GM04503 (cell line): ENCODE results near the gene CRAMP1.
"Not testable (repeated sequence)": the region's sequence is repeated elsewhere in the genome, so short reads cannot be mapped to it uniquely, and the experiment has no call there.

ENCODE experiments used
- DNase-seq: peaks from one replicate; pipeline ENCODE4 v3.0.0-alpha.2; 2012; ENCODE audit warnings: low read depth

CRAMP1 gene

GRCh38 chr16:1710811-1711507 is 98.8 kb downstream of the CRAMP1 start:
- no peak for DNase-seq

- DNase-seq: no peak
Observed at GRCh38 chr16:1712791-1713261, 100.7 kb downstream of the CRAMP1 start.

- no peak for DNase-seq
Observed at GRCh38 chr16:1713331-1713730, 101.2 kb downstream of the CRAMP1 start.

GRCh38 chr16:1713933-1714332 is 101.8 kb downstream of the CRAMP1 start:
- DNase-seq: no peak

GRCh38 chr16:1715220-1715619 is 103.1 kb downstream of the CRAMP1 start:
- no peak for DNase-seq

- not testable (repeated sequence) for DNase-seq
Observed at GRCh38 chr16:1718236-1718635, 106.1 kb downstream of the CRAMP1 start.

GRCh38 chr16:1719559-1720229 is 107.5 kb downstream of the CRAMP1 start:
- DNase-seq: not testable (repeated sequence)

- no peak for DNase-seq
Observed at GRCh38 chr16:1721372-1721771, 109.2 kb downstream of the CRAMP1 start.

GRCh38 chr16:1723450-1724147 is 111.4 kb downstream of the CRAMP1 start:
- no peak for DNase-seq

GRCh38 chr16:1724491-1724890 is 112.3 kb downstream of the CRAMP1 start:
- DNase-seq: no peak

GRCh38 chr16:1726661-1727502 is 114.7 kb downstream of the CRAMP1 start:
- no peak for DNase-seq
